Measurements from ENCODE around the gene CFAP251. TPM values are rescaled to one million over a fixed set of nuclear protein-coding genes. Genes with fewer than 3 reads are reported as not detected.

The CFAP251 gene
- total and polyA plus RNA-seq, 10 of the 15 experiments (the other 5 are each of a cell fraction or from before 2014, with no cell fraction given), result 0.10 to 0.97 (median 0.64) TPM

- WGBS (ENCODE audit: insufficient coverage, insufficient replicate concordance, low lambda C conversion rate, missing lambda C conversion rate), result 65% methylated on average over 4 of the region's 4 CpGs
- Histone ChIP-seq H3K9ac (ENCODE audit: control insufficient read depth, insufficient read depth, low read length) (no peak overlapping the region), H3K27ac (ENCODE audit: control insufficient read depth, insufficient read depth) (no peak overlapping the region), H4K20me1 (ENCODE audit: control insufficient read depth, insufficient read depth) (no peaks in the 10 kb centered on the region), H3K4me1 (ENCODE audit: control insufficient read depth, insufficient read depth, low read length) (no peaks in the 10 kb centered on the region), H3K27me3 (replicated peaks in 1 of 2; ENCODE audit: control insufficient read depth in 2 of 2, insufficient read depth in 2 of 2, low read length in 1 of 2) (no peaks in the 10 kb centered on the region), H3K79me2 (ENCODE audit: control insufficient read depth, insufficient read depth, low read length) (no peaks in the 10 kb centered on the region), H3K4me2 (ENCODE audit: control insufficient read depth, insufficient read depth) (no peak overlapping the region), H3K4me3 (no peak overlapping the region), H3K9me3 (replicated peaks; ENCODE audit: control insufficient read depth, insufficient read depth, low read length) (no peaks in the 10 kb centered on the region), H2AFZ (ENCODE audit: control insufficient read depth, low read depth, low read length) (no peak overlapping the region), H3K36me3 (ENCODE audit: control insufficient read depth in 2 of 2, insufficient read depth in 2 of 2, low read length in 1 of 2) (no peaks in the 10 kb centered on the region)
- in situ Hi-C loops (cut with MboI), result no loop called here
- ATAC-seq (no peak), DNase-seq (ENCODE audit: low read depth, low spot score) (no peak), FAIRE-seq (no peak)
- SMC1A ChIA-PET (ENCODE audit: uncharacterized antibody, unreplicated experiment), result no interaction called here
- POLR2A ChIA-PET, result interaction anchor here (0.7 kb wide), 1 partner anchor 591 kb away, joined by 3 read pairs; no protein-coding TSS in a partner anchor
- RAD21 ChIA-PET (ENCODE audit: unreplicated experiment), result no interaction called here
- CTCF ChIA-PET, result interaction anchor here (0.7 to 1.0 kb wide), 2 partner anchors 44 to 89 kb away, joined by 3 read pairs; no protein-coding TSS in a partner anchor
- intact Hi-C loops (cut with micrococcal nuclease; ENCODE audit: unreplicated experiment), result no loop called here
- BruUV-seq (replicated peaks), result no TSS peak
- no peak for TF ChIP-seq JUND (IDR thresholded peaks at IDR 0.05; ENCODE audit: low read depth, low read length)
- TF ChIP-seq ETV6 (conservative IDR thresholded peaks at IDR 0.05 in 1 of 2, IDR thresholded peaks at IDR 0.05 in 1 of 2; ENCODE audit: borderline replicate concordance in 1 of 2, low read depth in 1 of 2), result no peak
- no peak for TF ChIP-seq STAT3 (IDR thresholded peaks at IDR 0.05; ENCODE audit: low read depth, low read length)
- no peak for TF ChIP-seq CTCF (IDR thresholded peaks at IDR 0.05 in 2 of 3, conservative IDR thresholded peaks at IDR 0.05 in 1 of 3; ENCODE audit: control insufficient read depth in 2 of 3, extremely low read depth in 1 of 3, insufficient read depth in 1 of 3, low read depth in 3 of 3, low read length in 3 of 3)
- TF ChIP-seq RUNX3 (IDR thresholded peaks at IDR 0.05; ENCODE audit: low read length), result no peak
- TF ChIP-seq SKIL (IDR thresholded peaks at IDR 0.05; ENCODE audit: low read depth, poor library complexity, severe bottlenecking), result no peak
- TF ChIP-seq RAD21 (IDR thresholded peaks at IDR 0.05; ENCODE audit: insufficient read depth, low read depth, low read length), result no peak
- TF ChIP-seq CBX3 (IDR thresholded peaks at IDR 0.05; ENCODE audit: borderline replicate concordance, low read depth), result no peak
- TF ChIP-seq BCL3 (IDR thresholded peaks at IDR 0.05; ENCODE audit: borderline replicate concordance, insufficient read depth, low read depth, low read length, poor library complexity, severe bottlenecking), result no peak
- no peak for TF ChIP-seq MAX (IDR thresholded peaks at IDR 0.05; ENCODE audit: low read depth, low read length)
- TF ChIP-seq PML (IDR thresholded peaks at IDR 0.05; ENCODE audit: low read length), result no peak
- TF ChIP-seq TARDBP (IDR thresholded peaks at IDR 0.05; ENCODE audit: borderline replicate concordance), result no peak
- TF ChIP-seq NR2C2 (IDR thresholded peaks at IDR 0.05; ENCODE audit: borderline replicate concordance, control insufficient read depth, insufficient read length, low read depth), result no peak
- no peak for TF ChIP-seq DPF2 (IDR thresholded peaks at IDR 0.05)
- no peak for TF ChIP-seq IRF3 (IDR thresholded peaks at IDR 0.05)
- TF ChIP-seq POLR2AphosphoS2 (IDR thresholded peaks at IDR 0.05; ENCODE audit: low read depth, low read length), result no peak
- no peak for TF ChIP-seq STAT1 (conservative IDR thresholded peaks at IDR 0.05)
- no peak for TF ChIP-seq HDAC6 (IDR thresholded peaks at IDR 0.05; ENCODE audit: unreplicated experiment)
Observed at GRCh38 chr12:121883315-121883660, 35.1 kb upstream of the CFAP251 start.

All from GM12878 (cell line).